GM12878 (cell line): ENCODE data around the gene KTN1.

ENCODE experiments used
- ATF3 ChIP-seq: IDR thresholded peaks from 2 replicates; pipeline ENCODE4 v1.6.1; 2011; ENCODE audit warnings: low read depth, mild to moderate bottlenecking, low read length, moderate library complexity, borderline replicate concordance; ENCODE audit errors: extremely low read depth
- ATF7 ChIP-seq: fragments of 450-650 bp; IDR thresholded peaks from 2 replicates; pipeline ENCODE4 v1.6.1; 2016; ENCODE audit warnings: low read depth, mild to moderate bottlenecking
- CTCF ChIP-seq, 3 experiments: IDR thresholded peaks in 2 of 3; conservative IDR thresholded peaks in 1 of 3; 2 replicates each; pipeline ENCODE4 v1.5.1; 2011; ENCODE audit warnings: low read depth in 3 of 3, low read length in 3 of 3, mild to moderate bottlenecking in 3 of 3, control low read depth in 2 of 3, moderate library complexity in 2 of 3, inconsistent platforms in 1 of 3, mixed read lengths in 1 of 3; ENCODE audit not compliant: control insufficient read depth in 2 of 3, insufficient read depth in 1 of 3; ENCODE audit errors: extremely low read depth in 1 of 3
- DPF2 ChIP-seq: fragments of 450-650 bp; IDR thresholded peaks from 2 replicates; pipeline ENCODE4 v1.6.1; 2017; ENCODE audit warnings: mild to moderate bottlenecking
- HDGF ChIP-seq: fragments of 450-650 bp; IDR thresholded peaks from 2 replicates; pipeline ENCODE4 v1.6.1; 2016; ENCODE audit warnings: antibody characterized with exemption
- NBN ChIP-seq: fragments of 450-650 bp; IDR thresholded peaks from 2 replicates; pipeline ENCODE4 v1.6.1; 2016
- NR2C2 ChIP-seq: IDR thresholded peaks from 2 replicates; pipeline ENCODE4 v1.6.1; 2011; ENCODE audit warnings: borderline replicate concordance, low read depth; ENCODE audit not compliant: control insufficient read depth, insufficient read length
- PAX5 ChIP-seq: IDR thresholded peaks from 2 replicates; pipeline ENCODE4 v1.6.1; 2011; ENCODE audit warnings: low read depth, low read length, borderline replicate concordance
- POLR2AphosphoS5 ChIP-seq: IDR thresholded peaks from 2 replicates; pipeline ENCODE4 v1.6.1; 2011; ENCODE audit warnings: mild to moderate bottlenecking, low read length, inconsistent platforms
- SPI1 ChIP-seq: IDR thresholded peaks from 2 replicates; pipeline ENCODE4 v1.6.1; 2011; ENCODE audit warnings: low read depth, mild to moderate bottlenecking, low read length, moderate library complexity, borderline replicate concordance; ENCODE audit not compliant: insufficient read depth
- SREBF2 ChIP-seq: IDR thresholded peaks from 2 replicates; pipeline ENCODE4 v1.6.1; 2012; ENCODE audit warnings: mild to moderate bottlenecking, low read length

- TF ChIP-seq ATF7 (no peak), POLR2AphosphoS5 (no peak), NR2C2 (no peak), CTCF (IDR thresholded peaks at IDR 0.05 in 2 of 3, conservative IDR thresholded peaks at IDR 0.05 in 1 of 3; ENCODE audit: control insufficient read depth in 2 of 3, extremely low read depth in 1 of 3, insufficient read depth in 1 of 3, low read depth in 3 of 3, low read length in 3 of 3) (no peak), NBN (no peak), SREBF2 (no peak), ATF3 (no peak), PAX5 (no peak), HDGF (no peak), SPI1 (no peak), DPF2 (no peak)
These were observed 108.6 kb downstream of the KTN1 start for GRCh38 chr14:55688566-55688965.
